K562 (cell line): ENCODE results near the gene PTPRM. TPM values are rescaled to one million over a fixed set of nuclear protein-coding genes. Genes with fewer than 3 reads are reported as not detected.

Experiments used
- ATAC-seq: fragments of 200-7000 bp; cut with Tn5 transposase; 3 replicates; pipeline ENCODE4 v1.9.1; 2020; ENCODE audit warnings: moderate library complexity
- BruUV-seq: library from RNA; stranded (reverse); fragments of 400-500 nt; replicated peaks from 2 replicates; lab custom pipeline; 2021; lab: Mats Ljungman, UMichigan
- CTCF ChIA-PET: fragments of 300-600 bp; formaldehyde crosslinking; extraction: SDS; loops from one replicate; lab custom pipeline; 2021; ENCODE audit warnings: low intra/inter-chr PET ratio; lab: Yijun Ruan, JAX
- POLR2A ChIA-PET: fragments of 300-600, 350-650 bp; sonication (Branson Sonifier 250); formaldehyde crosslinking; extraction: SDS; loops from one replicate; lab custom pipeline; 2021; ENCODE audit warnings: antibody characterized with exemption, inconsistent platforms; lab: Yijun Ruan, JAX
- DNase-seq, 4 experiments: peaks; one replicate each; pipeline versions ENCODE4 v3.0.0 to v3.0.0-alpha.2; 2011 to 2018; ENCODE audit warnings: low spot score in 3 of 4, mixed read lengths in 3 of 4; ENCODE audit errors: extremely low read depth in 1 of 4
- FAIRE-seq: peaks from 2 replicates; lab custom pipeline; 2011; peaks lifted over from hg19 to GRCh38; lab: Jason Lieb, UNC
- H2AFZ ChIP-seq: 2 replicates; pipeline ENCODE4 v1.6.0; 2011; ENCODE audit warnings: low read depth, low read length, control low read depth, inconsistent platforms
- H3K27ac ChIP-seq: fragments of 200-600 bp; 3 replicates; pipeline ENCODE4 v1.8.0; 2011; ENCODE audit warnings: low read depth, mild to moderate bottlenecking, control low read depth, inconsistent platforms, low read length, moderate library complexity, mixed read lengths; ENCODE audit errors: extremely low read depth
- H3K27me3 ChIP-seq, 2 experiments: fragments of 300-600 bp in 1 of 2; 2 replicates in 1 of 2; 3 replicates in 1 of 2; pipeline versions ENCODE4 v1.6.0 to v1.8.0; 2011; ENCODE audit warnings: inconsistent platforms in 2 of 2, low read length in 2 of 2, mild to moderate bottlenecking in 1 of 2, mixed read lengths in 1 of 2, moderate library complexity in 1 of 2; ENCODE audit not compliant: control insufficient read depth in 2 of 2, insufficient read depth in 2 of 2
- H3K36me3 ChIP-seq: fragments of 300-600 bp; 3 replicates; pipeline ENCODE4 v1.8.0; 2011; ENCODE audit warnings: mild to moderate bottlenecking, low read length, inconsistent platforms; ENCODE audit not compliant: control insufficient read depth, insufficient read depth
- H3K4me1 ChIP-seq, 2 experiments: fragments of 200-600 bp in 1 of 2; replicated peaks in 1 of 2; 2 replicates in 1 of 2; 3 replicates in 1 of 2; pipeline versions ENCODE4 v1.5.1 to v1.8.0; 2011; ENCODE audit warnings: inconsistent platforms in 2 of 2, low read length in 2 of 2, mild to moderate bottlenecking in 1 of 2, mixed read lengths in 1 of 2, moderate library complexity in 1 of 2; ENCODE audit not compliant: control insufficient read depth in 2 of 2, insufficient read depth in 2 of 2
- H3K4me2 ChIP-seq: 2 replicates; pipeline ENCODE4 v1.6.1; 2011; ENCODE audit warnings: low read length, control low read depth, inconsistent platforms, mixed read lengths; ENCODE audit not compliant: insufficient read depth
- H3K4me3 ChIP-seq: fragments of 200-600 bp; sonication (generic), shearing (Covaris generic); 2 replicates; pipeline ENCODE4 v1.5.1; 2016; ENCODE audit warnings: control low read depth, inconsistent platforms
- H3K79me2 ChIP-seq: fragments of 200-600 bp; 3 replicates; pipeline ENCODE4 v1.8.0; 2011; ENCODE audit warnings: low read length, inconsistent platforms; ENCODE audit not compliant: control insufficient read depth, insufficient read depth
- H3K9ac ChIP-seq, 2 experiments: 2 replicates each; pipeline versions ENCODE4 v1.6.0 to v1.6.1; 2011; ENCODE audit warnings: low read depth in 2 of 2, low read length in 2 of 2, control low read depth in 1 of 2, inconsistent platforms in 1 of 2, mild to moderate bottlenecking in 1 of 2, mixed read lengths in 1 of 2; ENCODE audit not compliant: insufficient read depth in 1 of 2
- H3K9me1 ChIP-seq: one replicate; pipeline ENCODE4 v1.6.0; 2011; ENCODE audit warnings: inconsistent platforms, mild to moderate bottlenecking, low read length, moderate library complexity; ENCODE audit not compliant: control insufficient read depth, insufficient read depth
- H3K9me3 ChIP-seq: replicated peaks from 2 replicates; pipeline ENCODE4 v1.5.1; 2011; ENCODE audit warnings: low read depth, low read length, inconsistent platforms; ENCODE audit not compliant: control insufficient read depth, insufficient read depth
- H4K20me1 ChIP-seq: replicated peaks from 2 replicates; pipeline ENCODE4 v1.6.1; 2011; ENCODE audit warnings: low read length, inconsistent platforms, mixed read lengths; ENCODE audit not compliant: control insufficient read depth, insufficient read depth
- BRD9 ChIP-seq: fragments of 450-650 bp; IDR thresholded peaks from 2 replicates; pipeline ENCODE4 v1.6.1; 2018; ENCODE audit warnings: low read depth; ENCODE audit not compliant: partially characterized antibody
- CBX8 ChIP-seq: fragments of 200-600 bp; sonication (generic); IDR thresholded peaks from 2 replicates; pipeline ENCODE4 v1.6.1; 2012; ENCODE audit warnings: borderline replicate concordance, mixed run types, low read depth, mild to moderate bottlenecking, moderate library complexity, mixed read lengths, low read length, control low read depth, inconsistent platforms; ENCODE audit not compliant: poor library complexity, severe bottlenecking; ENCODE audit errors: extremely low read depth
- CREB3L1 ChIP-seq: fragments of 450-650 bp; IDR thresholded peaks from 2 replicates; pipeline ENCODE4 v1.6.1; 2014; ENCODE audit warnings: low read depth, mild to moderate bottlenecking, moderate library complexity, borderline replicate concordance
- EZH2 ChIP-seq: IDR thresholded peaks from 2 replicates; pipeline ENCODE4 v1.6.1; 2012; ENCODE audit warnings: low read depth, mild to moderate bottlenecking, inconsistent platforms, low read length, borderline replicate concordance
- HEY1 ChIP-seq: fragments of 250-450 bp; sonication (Bioruptor Pico); IDR thresholded peaks from 2 replicates; pipeline ENCODE4 v1.5.0; 2020; ENCODE audit warnings: mild to moderate bottlenecking, moderate library complexity, borderline replicate concordance
- MTA3 ChIP-seq: fragments of 450-650 bp; formaldehyde crosslinking; IDR thresholded peaks from 2 replicates; pipeline ENCODE4 v1.6.1; 2017; ENCODE audit warnings: mild to moderate bottlenecking, borderline replicate concordance
- PREB ChIP-seq: sonication (generic); formaldehyde crosslinking; IDR thresholded peaks from 2 replicates; pipeline ENCODE4 v1.8.1; 2023; ENCODE audit warnings: mild to moderate bottlenecking, missing genetic modification reagents
- ZBTB26 ChIP-seq: fragments of 450-650 bp; formaldehyde crosslinking; IDR thresholded peaks from 2 replicates; pipeline ENCODE4 v1.4.0; 2022; ENCODE audit warnings: missing genetic modification characterization
- ZBTB7A ChIP-seq: IDR thresholded peaks from 2 replicates; pipeline ENCODE4 v1.6.1; 2011; ENCODE audit warnings: low read depth, mild to moderate bottlenecking, low read length, moderate library complexity, borderline replicate concordance; ENCODE audit not compliant: control insufficient read depth
- ZNF583 ChIP-seq: fragments of 250-450 bp; sonication (Bioruptor Pico); IDR thresholded peaks from 2 replicates; pipeline ENCODE4 v1.4.0; 2020
- ZNF609 ChIP-seq: sonication (generic); formaldehyde crosslinking; IDR thresholded peaks from 2 replicates; pipeline ENCODE4 v1.8.1; 2023; ENCODE audit warnings: missing genetic modification reagents, mild to moderate bottlenecking, borderline replicate concordance
- WGBS: fragments of 100-300 bp; shearing (Covaris generic); methylation state at CpG from one replicate; pipeline ENCODE4 v1.1.6; 2016; ENCODE audit warnings: low coverage, mixed read lengths; ENCODE audit not compliant: insufficient coverage; ENCODE audit errors: missing lambda C conversion rate; 5-methylcytosine and 5-hydroxymethylcytosine counted together
- in situ Hi-C: fragments of 300-500 bp; cut with MboI; formaldehyde crosslinking; loops from 4 replicates; pipeline ENCODE4 v1.15.0; 2018; ENCODE audit warnings: inconsistent platforms, mixed read lengths
- intact Hi-C: fragments of 100-400 bp; cut with micrococcal nuclease; formaldehyde crosslinking; loops from 2 replicates; pipeline ENCODE4 v1.14.2; 2022
- polyA plus RNA-seq, 8 experiments: library from polyadenylated mRNA; depleted of rRNA in 4 of 8; stranded (reverse) in 5 of 8; unstranded in 3 of 8; fragments of >200 nt; fragmentation: Nextera tagmentation in 2 of 8; fragmentation: Illumina TruSeq in 1 of 8; extraction: Ambion mirVana in 2 of 8; extraction: Trizol in 1 of 8; gene quantifications; 2 replicates each; pipeline versions ENCODE4 v1.2.1 to v1.2.3, GENCODE V29; 2011 to 2014; ENCODE audit warnings: inconsistent platforms in 1 of 8, missing spikeins in 1 of 8
- total RNA-seq, 7 experiments: library from RNA; depleted of rRNA in 6 of 7; stranded (reverse); fragments of >200 nt in 6 of 7; fragmentation: Illumina TruSeq in 2 of 7; extraction: Trizol in 2 of 7; gene quantifications; 2 replicates each; pipeline versions ENCODE4 v1.2.1 to v1.2.3, GENCODE V29; 2011 to 2021; ENCODE audit warnings: low replicate concordance in 1 of 7

PTPRM gene
- total and polyA plus RNA-seq, 9 of the 15 experiments (the other 6 are each of a cell fraction or from before 2014, with no cell fraction given), result 0.03 to 0.16 (median 0.08) TPM; not detected in 3

GRCh38 chr18:7980136-7980535 is 413.0 kb downstream of the PTPRM start (continued):
- TF ChIP-seq PREB (CRISPR knock-in tag), result no peak
- no peak for TF ChIP-seq ZBTB26 (CRISPR knock-in tag)
- TF ChIP-seq MTA3, result no peak
- TF ChIP-seq CBX8, result no peak
- TF ChIP-seq EZH2, result no peak

GRCh38 chr18:7980656-7981055 is 413.5 kb downstream of the PTPRM start:
- 0% methylated on average over 4 of the region's 4 CpGs for WGBS
- no peak for ATAC-seq
- POLR2A ChIA-PET, result no interaction called here
- Histone ChIP-seq H3K9me3 (no peaks in the 10 kb centered on the region), H2AFZ (no peak overlapping the region), H3K27me3 (0 out of 5 replicates have a peak, but pooled peaks cover 0 to 4% of the 10 kb centered on the region in 2 experiments), H3K9me1 (no peaks in the 10 kb centered on the region), H3K4me3 (no peak overlapping the region), H3K79me2 (no peaks in the 10 kb centered on the region), H3K36me3 (no peaks in the 10 kb centered on the region), H3K4me1 (no peaks in the 10 kb centered on the region; a peak in 1 of 5 replicates), H3K9ac (no peak overlapping the region), H4K20me1 (no peaks in the 10 kb centered on the region), H3K27ac (no peak overlapping the region), H3K4me2 (no peak overlapping the region)
- FAIRE-seq, result no peak
- CTCF ChIA-PET, result no interaction called here
- in situ Hi-C loops, result no loop called here
- BruUV-seq, result no TSS peak
- intact Hi-C loops, result no loop called here
- DNase-seq, result no peak
- TF ChIP-seq BRD9 (no peak), ZBTB7A (no peak), ZNF583 (CRISPR knock-in tag) (no peak), ZNF609 (CRISPR knock-in tag) (no peak), HEY1 (CRISPR knock-in tag) (no peak), CREB3L1 (no peak)
